OCI-LY7 (cell line): ENCODE data around the gene HPSE2. TPM values are rescaled to one million over a fixed set of nuclear protein-coding genes. Genes with fewer than 3 reads are reported as not detected.

Source experiments
- BruUV-seq: library from RNA; stranded (reverse); fragments of 400-500 nt; replicated peaks from 2 replicates; lab custom pipeline; 2021; lab: Mats Ljungman, UMichigan
- CTCF ChIA-PET: fragments of 300-600 bp; sonication (Branson Sonifier 250); formaldehyde crosslinking; loops from one replicate; lab custom pipeline; 2022; ENCODE audit warnings: antibody characterized with exemption; ENCODE audit not compliant: unreplicated experiment; lab: Charles Lee
- POLR2A ChIA-PET: fragments of 300-600 bp; sonication (Branson Sonifier 250); formaldehyde crosslinking; loops from one replicate; lab custom pipeline; 2022; ENCODE audit warnings: antibody characterized with exemption; lab: Charles Lee
- DNase-seq: peaks from one replicate; pipeline ENCODE4 v3.0.0-alpha.2; 2015; ENCODE audit warnings: low spot score
- H2AFZ ChIP-seq: fragments of 200-600 bp; sonication (generic), shearing (Covaris generic); 2 replicates; pipeline ENCODE4 v1.6.1; 2014; ENCODE audit warnings: mild to moderate bottlenecking, antibody characterized with exemption, low read length, moderate library complexity
- H3K27ac ChIP-seq: fragments of 200-600 bp; sonication (generic); 2 replicates; pipeline ENCODE4 v1.5.1; 2014; ENCODE audit warnings: mixed run types, low read depth, mild to moderate bottlenecking, moderate library complexity, low read length, inconsistent platforms; ENCODE audit not compliant: poor library complexity, severe bottlenecking
- H3K36me3 ChIP-seq: fragments of 200-600 bp; sonication (generic); 2 replicates; pipeline ENCODE4 v1.6.1; 2014; ENCODE audit warnings: mild to moderate bottlenecking, antibody characterized with exemption, low read length, moderate library complexity, mixed read lengths; ENCODE audit not compliant: insufficient read depth
- H3K4me1 ChIP-seq: fragments of 200-600 bp; sonication (generic); 2 replicates; pipeline ENCODE4 v1.5.1; 2014; ENCODE audit warnings: mild to moderate bottlenecking, low read length; ENCODE audit not compliant: insufficient read depth, poor library complexity, severe bottlenecking
- H3K4me2 ChIP-seq: fragments of 200-600 bp; sonication (generic); 2 replicates; pipeline ENCODE4 v1.6.1; 2014; ENCODE audit warnings: mild to moderate bottlenecking, low read length
- H3K4me3 ChIP-seq: fragments of 200-600 bp; sonication (generic); 2 replicates; pipeline ENCODE4 v1.5.1; 2014; ENCODE audit warnings: mild to moderate bottlenecking, low read depth, low read length; ENCODE audit not compliant: poor library complexity, severe bottlenecking
- H3K79me2 ChIP-seq: fragments of 200-600 bp; sonication (generic); 2 replicates; pipeline ENCODE4 v1.6.1; 2016; ENCODE audit warnings: low read depth, mild to moderate bottlenecking, low read length, moderate library complexity, mixed read lengths; ENCODE audit not compliant: insufficient read depth
- H3K9me2 ChIP-seq: fragments of 200-600 bp; sonication (generic); 2 replicates; pipeline ENCODE4 v1.6.1; 2016; ENCODE audit warnings: mild to moderate bottlenecking, low read length, mixed read lengths; ENCODE audit not compliant: insufficient read depth
- H3K9me3 ChIP-seq: fragments of 200-600 bp; sonication (generic); 2 replicates; pipeline ENCODE4 v1.6.1; 2014; ENCODE audit warnings: mild to moderate bottlenecking, mixed run types, low read length, mixed read lengths
- H4K20me1 ChIP-seq: fragments of 200-600 bp; sonication (generic); 2 replicates; pipeline ENCODE4 v1.6.1; 2014; ENCODE audit warnings: mild to moderate bottlenecking, antibody characterized with exemption, low read length, moderate library complexity, mixed read lengths; ENCODE audit not compliant: insufficient read depth
- CTCF ChIP-seq: fragments of 200-600 bp; sonication (generic); conservative IDR thresholded peaks from 2 replicates; pipeline ENCODE4 v1.5.1; 2014; ENCODE audit warnings: mild to moderate bottlenecking, antibody characterized with exemption, low read length, moderate library complexity, mixed read lengths
- EZH2phosphoT487 ChIP-seq: fragments of 200-600 bp; sonication (generic); IDR thresholded peaks from 2 replicates; pipeline ENCODE4 v1.6.1; 2018; ENCODE audit warnings: low read depth, borderline replicate concordance, mild to moderate bottlenecking, mixed run types, antibody characterized with exemption, low read length, moderate library complexity, mixed read lengths
- intact Hi-C: fragments of 100-400 bp; cut with micrococcal nuclease; formaldehyde crosslinking; loops from one replicate; pipeline ENCODE4 v1.10.0; 2022; ENCODE audit not compliant: unreplicated experiment
- total RNA-seq, 2 experiments: library from RNA; depleted of rRNA in 1 of 2; stranded (reverse); fragments of >200 nt in 1 of 2; shearing (Covaris generic) in 1 of 2; gene quantifications; 2 replicates each; pipeline ENCODE4 v1.2.3, GENCODE V29; 2014 to 2022

The HPSE2 gene
- total RNA-seq, 2 experiments from 2014 or later = not detected

- POLR2A ChIA-PET = interaction anchor here (0.6 kb wide), 1 partner anchor 18 kb away, joined by 3 read pairs; no protein-coding TSS in a partner anchor
- no peak for DNase-seq
Observed at GRCh38 chr10:98492763-98493162, 742.9 kb downstream of the HPSE2 start.

GRCh38 chr10:98489561-98490481 is 745.8 kb downstream of the HPSE2 start:
- Histone ChIP-seq H3K4me1 (no peaks in the 10 kb centered on the region), H2AFZ (no peak overlapping the region), H3K4me3 (no peak overlapping the region), H3K79me2 (no peaks in the 10 kb centered on the region), H3K9me2 (no peaks in the 10 kb centered on the region), H3K36me3 (no peaks in the 10 kb centered on the region), H3K4me2 (no peak overlapping the region), H4K20me1 (no peaks in the 10 kb centered on the region), H3K9me3 (no peaks in the 10 kb centered on the region), H3K27ac (no peak overlapping the region)
- no peak for DNase-seq
- intact Hi-C loops = no loop called here
- ChIA-PET CTCF (no interaction called here), POLR2A (no interaction called here)
- TF ChIP-seq CTCF = no peak
- BruUV-seq = no TSS peak

More at GRCh38 chr10:98492763-98493162, 742.9 kb downstream of the HPSE2 start:
- Histone ChIP-seq H3K4me2 (no peak overlapping the region), H3K9me3 (peaks cover 8% of the 10 kb centered on the region; the same call in 1 of the 2 replicates), H4K20me1 (no peaks in the 10 kb centered on the region), H3K36me3 (no peaks in the 10 kb centered on the region), H3K79me2 (no peaks in the 10 kb centered on the region), H3K4me1 (no peaks in the 10 kb centered on the region), H3K4me3 (no peak overlapping the region), H2AFZ (no peak overlapping the region), H3K27ac (no peak overlapping the region), H3K9me2 (no peaks in the 10 kb centered on the region)
- intact Hi-C loops = no loop called here
- no TSS peak for BruUV-seq
- CTCF ChIA-PET = no interaction called here
- no peak for TF ChIP-seq EZH2phosphoT487
- TF ChIP-seq CTCF = no peak
